ENCODE measurements around the gene RAE1. TPM values are rescaled to one million over a fixed set of nuclear protein-coding genes. Genes with fewer than 3 reads are reported as not detected.

Gene RAE1
- total RNA-seq, 1 donor from 2014 or later, result 31.8 TPM

DNA sequence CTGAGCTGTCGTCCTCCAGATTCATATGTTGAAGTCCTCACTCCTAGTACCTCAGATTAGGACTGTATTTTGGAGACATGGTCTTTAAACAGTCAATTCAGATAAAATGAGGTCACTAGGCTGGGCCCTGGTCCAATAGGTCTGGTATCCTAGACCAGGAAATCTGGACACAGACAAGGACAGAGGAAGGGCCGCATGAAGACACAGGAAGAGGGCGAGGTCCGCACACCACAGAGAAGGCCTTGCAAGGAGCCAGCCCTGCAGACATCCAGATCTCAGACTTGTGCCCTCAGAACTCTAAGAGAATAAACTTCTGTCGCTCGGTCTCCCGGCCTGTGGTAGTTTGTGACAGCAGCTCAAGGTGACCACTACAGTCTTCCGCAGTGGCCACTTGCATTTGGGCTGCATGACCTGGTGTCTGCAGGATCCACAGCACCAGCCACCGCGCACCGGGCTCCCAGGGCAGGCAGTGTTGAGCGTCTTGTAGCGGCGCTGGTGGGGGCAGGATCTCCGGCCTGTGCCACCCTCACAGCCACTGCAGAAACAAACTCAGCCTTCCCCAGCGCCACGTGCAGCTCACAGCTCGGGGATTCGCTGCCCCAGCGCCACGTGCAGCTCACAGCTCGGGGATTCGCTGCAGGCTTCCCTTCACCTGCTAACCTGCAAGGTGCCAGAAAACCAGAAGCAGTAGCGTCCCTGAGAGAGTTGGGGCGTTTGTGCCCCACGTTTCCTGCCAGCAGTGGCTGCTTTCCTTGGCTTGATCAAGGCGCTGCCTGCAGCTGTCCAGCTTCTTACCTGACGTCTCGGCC lies 34.1 kb downstream of the RAE1 start:
- FAIRE-seq (no peak), DNase-seq (ENCODE audit: low spot score in 2 of 2) (no peak)

GRCh38 chr20:57385940-57386339 lies 34.9 kb downstream of the RAE1 start:
- no peak for DNase-seq (ENCODE audit: low spot score in 2 of 2)
- FAIRE-seq, result no peak

DNA sequence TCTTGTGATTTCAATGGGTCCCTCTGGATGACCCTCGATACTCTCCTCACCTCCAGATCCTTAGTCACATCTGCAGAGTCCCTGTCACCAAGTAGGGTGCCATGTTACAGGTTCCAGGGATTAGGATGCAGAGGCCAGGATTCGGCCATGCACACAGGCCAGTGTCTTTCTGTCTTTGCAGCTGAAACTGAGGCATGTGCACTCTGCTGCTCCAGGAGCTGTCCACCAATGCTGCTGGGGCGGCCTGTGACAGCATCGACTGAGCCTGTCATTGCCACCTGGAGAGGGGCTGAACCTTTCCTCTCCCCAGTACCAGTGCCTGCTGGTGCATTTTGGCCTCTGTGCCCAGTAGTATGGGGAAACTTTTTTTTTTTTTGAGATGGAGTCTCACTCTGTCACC lies 35.7 kb downstream of the RAE1 start:
- no peak for FAIRE-seq

DNA sequence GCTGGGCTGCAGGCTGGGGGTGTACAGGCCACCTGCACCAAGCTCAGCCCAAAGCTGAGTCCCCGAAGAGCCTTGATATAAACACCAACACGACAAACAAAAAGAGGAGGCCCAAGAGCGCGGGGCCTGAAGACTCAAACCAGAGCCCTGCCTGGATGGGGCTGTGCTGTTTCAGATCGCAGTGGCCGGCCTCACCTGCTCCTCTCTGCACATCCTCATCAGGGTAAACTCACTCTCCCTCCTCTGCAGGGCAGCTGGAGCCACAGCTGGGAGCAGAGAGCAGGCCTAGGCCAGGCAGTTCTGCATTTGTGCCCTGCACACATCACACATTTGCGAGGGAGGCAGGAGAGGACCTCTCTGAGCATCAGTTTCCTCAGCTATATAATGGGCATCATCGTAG lies 36.4 kb downstream of the RAE1 start:
- no peak for FAIRE-seq
- no peak for DNase-seq (ENCODE audit: low spot score in 2 of 2)

More for the DNA sequence above, 35.7 kb downstream of the RAE1 start:
- no peak for DNase-seq (ENCODE audit: low spot score in 2 of 2)

DNA sequence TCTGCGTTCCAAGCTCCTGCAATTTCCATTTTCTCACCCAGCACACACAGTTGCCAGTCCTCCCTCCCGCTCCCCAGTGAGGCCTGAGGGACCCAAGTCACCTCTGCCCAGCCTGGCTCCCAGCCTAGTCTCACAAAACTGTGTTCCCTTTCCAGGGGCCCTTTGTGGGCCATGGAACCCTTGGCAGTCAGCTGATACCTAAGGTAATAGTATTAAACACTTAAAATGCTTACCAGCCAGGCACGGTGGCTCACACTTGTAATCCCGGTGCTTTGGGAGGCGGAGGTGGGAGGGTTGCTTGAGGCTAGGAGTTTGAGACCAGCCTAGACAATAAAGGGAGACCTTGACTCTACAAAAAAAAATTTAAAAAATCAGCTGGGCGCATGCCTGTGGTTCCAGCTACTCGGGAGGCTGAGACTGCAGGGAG lies 36.9 kb downstream of the RAE1 start:
- FAIRE-seq (no peak), DNase-seq (ENCODE audit: low spot score in 2 of 2) (no peak)

DNA sequence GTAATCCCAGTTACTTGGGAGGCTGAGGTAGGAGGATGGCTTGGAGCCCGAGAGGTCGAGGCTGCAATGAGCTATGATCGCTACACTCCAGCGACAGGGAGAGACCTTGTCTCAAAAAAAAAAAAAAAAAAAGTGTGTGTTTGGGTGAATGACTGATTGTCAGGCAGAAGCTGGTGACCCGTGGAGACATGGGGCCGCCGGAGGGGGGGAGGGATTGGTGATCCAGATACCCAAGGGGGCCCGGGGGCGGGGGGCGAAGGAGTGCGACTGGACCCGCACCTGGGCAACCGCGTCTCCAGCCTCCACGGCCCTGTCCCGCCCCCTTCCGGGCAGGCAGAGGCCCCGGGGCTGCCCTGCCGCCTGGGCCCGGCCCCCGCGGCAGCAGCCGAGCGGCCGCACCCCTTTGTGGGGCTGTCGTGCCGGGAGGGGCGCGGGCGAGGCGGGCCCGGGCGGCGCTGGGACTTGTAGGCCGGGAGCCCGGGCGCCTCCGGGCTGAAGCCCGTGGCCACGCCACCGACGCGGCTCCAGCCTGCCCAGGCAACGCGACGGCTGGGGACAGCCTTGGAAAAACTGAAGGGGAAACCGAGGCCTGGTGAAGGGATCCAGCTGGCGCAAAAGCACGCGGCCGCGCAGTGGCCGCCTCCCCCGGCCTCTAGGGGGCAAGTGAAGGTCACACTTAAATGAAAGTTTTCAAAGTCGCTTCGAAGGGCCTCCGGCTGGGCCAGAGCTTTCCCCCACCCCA lies 38.1 kb downstream of the RAE1 start:
- DNase-seq (ENCODE audit: low spot score in 2 of 2) (peak; percentile 73 to 79), FAIRE-seq (no peak)

DNA sequence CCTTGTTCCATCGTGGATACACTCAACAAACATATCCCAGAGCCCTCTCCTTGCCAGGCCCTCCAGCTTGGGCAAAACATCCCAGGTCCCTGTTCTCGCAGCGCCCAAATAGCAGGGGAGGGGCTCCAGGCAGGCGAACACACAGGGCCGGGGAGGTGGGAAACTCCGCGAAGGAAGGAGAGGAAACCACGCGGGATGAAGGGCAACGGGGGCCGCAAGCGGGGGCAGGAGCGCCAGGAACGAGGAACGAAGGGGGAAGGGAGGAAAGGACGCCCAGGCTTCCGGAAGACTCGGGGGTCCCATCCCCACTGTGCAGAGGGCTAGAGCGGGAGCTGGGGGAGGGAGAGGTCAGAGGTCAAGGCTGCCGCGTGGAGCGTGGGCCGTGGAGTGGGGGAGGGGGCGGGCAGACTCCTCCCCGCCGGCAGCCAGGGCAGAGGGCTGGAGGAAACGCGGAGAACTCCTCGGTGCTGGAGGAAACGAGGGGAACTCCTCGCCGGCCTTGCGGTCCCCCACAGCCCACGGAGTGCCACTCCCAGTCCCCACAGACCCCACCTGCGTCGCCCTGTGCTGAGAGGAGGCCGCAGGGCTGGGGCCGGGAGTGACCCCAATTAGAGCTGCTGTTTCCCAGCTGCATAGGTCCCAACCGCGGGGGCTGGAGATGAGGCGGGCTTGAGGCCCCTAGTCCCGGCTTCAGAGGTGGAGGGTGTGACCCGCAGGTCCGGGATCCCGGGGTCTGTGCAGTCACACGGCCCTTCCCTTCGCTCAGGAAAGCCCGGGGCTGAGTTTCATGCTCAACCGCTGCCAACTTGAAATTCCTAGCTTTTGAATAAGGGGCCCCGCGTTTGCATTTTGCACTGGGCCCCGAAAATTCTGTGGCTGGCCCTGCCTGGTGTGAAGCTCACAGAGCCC lies 38.9 kb downstream of the RAE1 start:
- DNase-seq (ENCODE audit: low spot score in 2 of 2) (no peak), FAIRE-seq (no peak)

GRCh38 chr20:57390604-57391438 lies 39.8 kb downstream of the RAE1 start, which contains the start of gene RBM38:
Gene RBM38, plus strand, starts transcription at chr20:57391396. Its CDS starts 186 bp downstream, at chr20:57391582.
- no peak for FAIRE-seq
- DNase-seq (ENCODE audit: low spot score in 2 of 2), result peak; percentile 95 to 96

DNA sequence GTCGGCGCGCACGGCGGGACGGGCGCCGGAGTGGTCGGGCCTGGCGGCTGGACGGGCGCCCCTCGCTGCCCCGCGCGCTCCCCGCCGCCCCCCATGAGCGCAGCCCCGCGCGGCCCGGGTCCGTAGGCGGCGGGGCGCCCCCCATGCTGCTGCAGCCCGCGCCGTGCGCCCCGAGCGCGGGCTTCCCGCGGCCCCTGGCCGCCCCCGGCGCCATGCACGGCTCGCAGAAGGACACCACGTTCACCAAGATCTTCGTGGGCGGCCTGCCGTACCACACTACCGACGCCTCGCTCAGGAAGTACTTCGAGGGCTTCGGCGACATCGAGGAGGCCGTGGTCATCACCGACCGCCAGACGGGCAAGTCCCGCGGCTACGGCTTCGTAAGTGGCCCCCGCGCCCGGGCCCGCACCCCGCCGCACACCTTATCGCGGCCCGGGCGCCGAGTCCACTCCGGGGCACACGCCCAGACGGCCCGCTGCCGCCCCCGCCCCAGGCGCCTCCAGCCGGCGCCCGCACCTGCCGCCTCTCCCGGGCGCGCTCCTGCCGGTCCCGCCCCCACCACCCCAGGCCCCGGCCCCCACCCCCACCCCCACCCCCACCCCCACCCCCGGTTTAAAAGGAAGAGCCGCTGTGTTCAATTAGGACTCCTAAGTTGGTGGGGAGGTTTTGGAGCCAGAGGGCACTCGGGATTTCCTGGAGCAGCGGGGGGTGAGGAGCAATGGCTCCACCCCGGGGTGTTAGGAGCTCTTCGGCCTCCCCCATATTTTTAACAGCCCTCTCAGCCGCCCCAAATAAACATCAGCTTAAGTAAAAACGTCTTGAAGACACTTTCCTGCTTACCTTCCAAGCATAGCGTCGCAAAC lies 40.6 kb downstream of the RAE1 start:
- FAIRE-seq (no peak), DNase-seq (ENCODE audit: low spot score in 2 of 2) (no peak)

DNA sequence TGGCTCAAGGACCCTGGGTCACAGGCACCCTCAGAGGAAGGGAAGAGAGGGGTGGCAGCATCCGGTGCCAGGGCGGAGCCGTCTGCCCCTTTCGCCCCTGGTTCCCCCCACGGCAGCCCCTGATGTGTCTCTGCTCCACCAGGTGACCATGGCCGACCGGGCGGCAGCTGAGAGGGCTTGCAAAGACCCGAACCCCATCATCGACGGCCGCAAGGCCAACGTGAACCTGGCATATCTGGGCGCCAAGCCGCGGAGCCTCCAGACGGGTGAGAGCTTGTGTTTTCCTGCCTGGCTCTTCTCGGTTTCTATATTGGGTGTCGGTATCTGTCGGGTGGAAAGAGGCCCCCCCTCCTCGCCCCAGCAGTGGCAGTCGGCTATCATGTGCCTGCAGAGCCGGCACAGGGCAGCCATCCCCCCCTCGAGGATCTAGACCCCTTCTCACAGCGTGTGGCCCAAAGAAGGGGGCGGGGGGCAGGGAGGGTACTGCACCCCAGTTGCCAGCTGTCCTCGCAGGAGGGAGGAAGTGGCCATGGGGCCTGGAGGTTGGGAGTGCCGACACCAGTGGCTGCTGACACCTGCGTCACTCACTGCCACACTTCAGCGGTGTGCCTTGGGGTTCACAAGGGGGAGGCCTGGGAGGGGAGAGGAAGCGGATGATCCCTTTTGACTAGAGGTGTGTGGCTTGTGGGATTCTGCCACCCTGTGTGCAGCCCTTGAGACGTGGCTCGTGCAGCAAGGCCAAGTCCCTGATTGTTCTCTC lies 41.6 kb downstream of the RAE1 start:
- no peak for FAIRE-seq
- DNase-seq (ENCODE audit: low spot score in 2 of 2), result no peak

GRCh38 chr20:57393321-57394120 lies 42.5 kb downstream of the RAE1 start:
- DNase-seq (ENCODE audit: low spot score in 2 of 2) (no peak), FAIRE-seq (no peak)

DNA sequence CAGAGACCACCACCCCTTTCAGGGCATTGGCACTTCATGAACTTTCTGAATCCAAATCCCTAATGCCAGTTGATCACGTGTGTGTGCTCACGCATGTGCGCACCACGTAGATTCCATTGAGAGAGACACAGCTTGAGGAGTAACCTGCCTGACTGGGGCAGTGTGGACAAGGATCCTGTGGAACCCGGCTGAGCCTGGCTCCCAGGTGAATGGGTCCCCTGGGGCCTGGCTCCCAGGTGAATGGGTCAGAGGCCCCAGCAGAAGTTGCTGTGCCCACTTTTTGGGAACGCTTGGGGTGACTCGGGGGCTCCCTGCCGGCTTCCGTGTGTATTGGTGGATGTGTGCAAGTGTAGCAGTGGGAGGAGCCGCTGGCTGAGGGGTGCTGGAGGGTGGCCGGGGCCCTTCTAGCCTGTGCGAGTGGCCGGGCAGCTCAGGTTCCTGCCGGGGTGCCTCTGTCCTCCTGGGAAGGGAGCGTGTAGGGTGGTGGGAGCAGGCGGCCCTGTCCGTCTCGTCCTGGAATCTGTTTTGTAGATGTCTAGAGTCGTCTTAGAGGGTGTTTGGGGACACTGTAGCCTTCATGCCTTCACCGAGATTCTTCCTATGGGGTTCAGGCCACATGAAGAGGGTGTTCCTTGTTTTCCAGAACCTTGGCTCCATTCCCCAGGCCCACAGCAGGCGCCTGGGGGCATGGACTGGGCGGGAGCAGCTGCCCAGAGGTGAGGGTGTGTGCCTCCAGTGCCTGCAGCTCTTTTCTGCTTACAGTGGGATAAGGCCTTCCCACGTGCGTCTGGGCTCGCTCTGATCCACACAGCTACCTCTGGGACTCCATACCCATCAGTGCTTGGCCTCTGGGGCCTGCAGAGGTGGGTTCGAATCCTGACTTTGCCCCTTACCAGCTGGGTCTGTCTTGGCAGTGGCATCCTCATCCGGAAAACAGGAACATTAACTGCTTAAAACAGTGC lies 43.3 kb downstream of the RAE1 start:
- FAIRE-seq (no peak), DNase-seq (ENCODE audit: low spot score in 2 of 2) (no peak)

DNA sequence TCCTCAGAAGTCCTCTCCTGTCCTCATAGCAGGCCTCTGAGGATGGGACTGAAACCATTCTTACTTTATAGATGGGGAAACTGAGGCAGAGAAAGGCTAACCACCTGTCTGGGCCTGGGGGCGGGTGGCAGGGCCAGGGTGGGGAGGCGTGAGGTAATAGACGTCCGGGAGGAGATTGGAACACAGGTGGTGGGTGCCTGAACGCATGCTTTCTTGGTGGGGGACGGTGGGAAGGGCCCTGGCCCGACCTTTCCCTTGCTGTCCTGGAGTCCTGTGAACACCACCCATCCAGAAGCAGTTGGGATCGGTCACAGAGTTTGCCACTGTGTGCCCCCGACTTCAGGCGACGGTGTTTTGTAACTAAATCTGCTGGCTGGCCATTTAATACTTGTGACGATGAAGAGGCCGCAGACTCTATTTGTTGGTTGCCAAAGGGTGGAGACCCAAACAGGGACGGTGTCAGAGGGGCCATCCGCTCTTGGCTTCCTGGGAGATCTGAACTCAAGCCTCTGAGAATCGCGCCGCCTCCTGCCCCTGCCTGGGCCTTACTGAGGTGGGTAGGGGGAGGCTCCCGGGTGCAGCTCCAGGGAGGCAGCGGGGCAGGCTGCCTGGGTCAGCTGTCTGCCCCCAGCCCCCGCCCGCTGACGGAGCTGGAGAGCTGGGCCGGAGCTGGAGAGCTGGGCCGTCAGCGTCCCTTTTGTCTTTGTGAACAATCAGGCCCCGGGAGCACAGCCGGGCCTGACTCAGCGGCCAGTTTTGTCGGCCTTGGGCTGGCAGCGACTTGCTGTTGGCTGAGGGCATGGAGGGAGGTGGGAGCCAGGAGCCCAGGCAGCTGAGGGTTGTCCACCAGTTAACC lies 44.3 kb downstream of the RAE1 start:
- peak; percentile 77 for FAIRE-seq

DNA sequence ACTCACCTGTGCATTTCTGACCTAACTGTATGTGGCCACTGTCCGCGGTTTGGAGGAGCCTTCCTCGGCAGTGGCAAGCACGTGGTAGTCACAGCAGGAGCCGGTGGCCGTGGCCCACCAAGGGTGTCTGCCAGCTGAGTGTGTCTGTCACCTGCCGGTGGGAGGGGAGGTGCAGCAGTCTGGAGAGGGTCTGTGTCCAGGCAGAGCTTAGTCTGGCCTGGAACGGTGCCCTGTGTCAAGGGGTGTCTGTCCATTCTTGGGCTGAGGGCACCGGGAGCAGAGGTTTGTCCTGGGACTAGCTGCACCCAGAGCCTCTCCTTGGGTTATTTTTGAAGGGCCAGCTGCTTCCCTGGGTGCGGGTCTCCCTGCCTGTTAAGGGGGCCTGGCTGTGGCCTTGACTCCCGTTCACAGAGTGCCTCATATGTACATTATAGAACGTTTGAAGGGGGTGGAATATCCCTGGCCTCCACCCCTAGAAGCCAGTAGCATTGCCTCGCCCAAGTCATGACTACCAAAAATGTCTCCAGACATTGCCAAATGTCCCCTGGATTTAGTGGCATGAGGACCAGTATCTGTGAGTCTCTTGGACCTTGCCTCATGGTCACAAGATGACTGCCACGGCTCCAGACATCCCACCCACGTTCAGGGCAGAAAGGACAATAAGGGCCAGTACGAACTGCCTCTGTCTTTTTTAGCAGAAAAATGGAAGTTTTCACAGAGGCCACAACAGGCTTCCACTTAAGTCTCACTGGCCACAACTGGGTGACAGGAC lies 45.3 kb downstream of the RAE1 start:
- no peak for FAIRE-seq
- DNase-seq (ENCODE audit: low spot score in 2 of 2), result no peak

More for the DNA sequence above, 44.3 kb downstream of the RAE1 start:
- DNase-seq (ENCODE audit: low spot score in 2 of 2), result peak; percentile 86 to 91

Data from frontal cortex (tissue), 4 donors.